Ovary (tissue), 9 donors: Measurements from ENCODE around the gene NOL9. TPM values are rescaled to one million over a fixed set of nuclear protein-coding genes. Genes with fewer than 3 reads are reported as not detected.
"Not testable (repeated sequence)": the region's sequence is repeated elsewhere in the genome, so short reads cannot be mapped to it uniquely, and the experiment has no call there.

Experiments
- DNase-seq, 5 donors: peaks; one replicate each; pipeline ENCODE4 v3.0.0-alpha.2; 2019 to 2020
- H3K27ac ChIP-seq, 2 donors: fragments of 200-600 bp; one replicate each; pipeline versions ENCODE4 v1.5.1 to v1.8.0; 2019 to 2022
- H3K27me3 ChIP-seq: fragments of 200-600 bp; one replicate; pipeline ENCODE4 v1.8.0; 2022
- H3K36me3 ChIP-seq: fragments of 200-600 bp; sonication (generic); one replicate; pipeline ENCODE4 v1.5.1; 2019
- H3K4me1 ChIP-seq: one replicate; pipeline ENCODE4 v1.8.1; 2013; ENCODE audit warnings: mild to moderate bottlenecking, moderate library complexity; ENCODE audit not compliant: insufficient read depth
- H3K4me3 ChIP-seq: fragments of 200-600 bp; sonication (generic); one replicate; pipeline ENCODE4 v1.5.1; 2017
- H3K9me3 ChIP-seq, 2 donors: fragments of 200-600 bp in 1 of 2; sonication (generic) in 1 of 2; one replicate each; pipeline versions ENCODE4 v1.5.1 to v1.8.1; 2013 to 2019; ENCODE audit warnings: mild to moderate bottlenecking in 1 of 2, moderate library complexity in 1 of 2
- CTCF ChIP-seq, 3 donors: fragments of 450-650 bp in 2 of 3; fragments of 200-600 bp in 1 of 3; IDR thresholded peaks; one replicate each; pipeline versions ENCODE4 v1.5.1 to v1.8.0; 2016 to 2022; ENCODE audit warnings: antibody characterized with exemption in 3 of 3, mild to moderate bottlenecking in 1 of 3
- EP300 ChIP-seq: sonication (generic); formaldehyde crosslinking; IDR thresholded peaks from one replicate; pipeline ENCODE4 v1.6.1; 2017; ENCODE audit warnings: antibody characterized with exemption
- POLR2A ChIP-seq: fragments of 450-650 bp; IDR thresholded peaks from one replicate; pipeline ENCODE4 v1.6.1; 2017; ENCODE audit warnings: antibody characterized with exemption, mild to moderate bottlenecking, moderate library complexity
- WGBS, 3 donors: extraction: QIAGEN DNeasy Blood & Tissue Kit in 1 of 3; methylation state at CpG; one replicate each; pipeline versions ENCODE4 v1.1.5 to v1.1.7; 2013 to 2017; 5-methylcytosine and 5-hydroxymethylcytosine counted together
- intact Hi-C, 4 donors: fragments of 100-400 bp; cut with DNase I; formaldehyde crosslinking; loops; one replicate each; pipeline versions ENCODE4 v1.11.0 to v1.15.1; 2022 to 2023
- polyA plus RNA-seq, 2 donors: library from polyadenylated mRNA; stranded (reverse); fragments of 200-250 nt in 1 of 2; fragments of 350-450 nt in 1 of 2; fragmentation: Illumina TruSeq in 1 of 2; extraction: RNeasy Lipid Tissue Mini Kit (QIAGEN cat#74804) in 1 of 2; gene quantifications; one replicate each; pipeline ENCODE4 v1.2.3, GENCODE V29; 2013 to 2014
- total RNA-seq, 7 donors: library from RNA; depleted of rRNA in 2 of 7; stranded (reverse); fragments of >200 nt in 2 of 7; fragmentation: NEBNext Ultra II Directional in 3 of 7; extraction: Animal tissue kit (Norgen Biotek cat#: 25700) in 3 of 7; gene quantifications; one replicate each; pipeline versions ENCODE4 v1.1.0 to v1.2.4, GENCODE V29; 2016 to 2023
- donor health status: DM: no; HTN: no; CAD: no; lungs with moderate emphysema.
- donor health status: DM: no; HTN: no; CAD: no.
- donor health status: Bipolar disorder and iron deficiency.
- donor health status: DM: yes; HTN: yes; CAD: no.
- donor health status: DM: no; HTN: no; CAD: no.
- donor health status: DM: yes; HTN: yes; CAD: no.

NOL9 gene
- total and polyA plus RNA-seq, 9 donors: 7.2 to 38.9 (median 25.8) TPM

GRCh38 chr1:6601923-6602668, 47.8 kb upstream of the NOL9 start:
- TF ChIP-seq POLR2A (no peak), EP300 (no peak), CTCF (IDR thresholded peaks at IDR 0.05) (no peak)
- WGBS, 3 donors: 0 to 1% (median 1%) methylated on average over 41 to 103 of the region's 103 CpGs
- no peaks in the 10 kb centered on the region for H3K9me3 ChIP-seq
- H3K27ac ChIP-seq: peak overlapping the region; percentile 67 to 99
- no peaks in the 10 kb centered on the region for H3K27me3 ChIP-seq
- H3K4me1 ChIP-seq: peaks cover 21% of the 10 kb centered on the region
- intact Hi-C loops: loop anchor here in 1 of 4 donors (2.0 kb wide), 1 partner anchor 21 kb away; no protein-coding TSS in a partner anchor
- peak overlapping the region; percentile 45 for H3K4me3 ChIP-seq
- peak; percentile 54 to 77 (median 71) for DNase-seq
- no peaks in the 10 kb centered on the region for H3K36me3 ChIP-seq

DNA sequence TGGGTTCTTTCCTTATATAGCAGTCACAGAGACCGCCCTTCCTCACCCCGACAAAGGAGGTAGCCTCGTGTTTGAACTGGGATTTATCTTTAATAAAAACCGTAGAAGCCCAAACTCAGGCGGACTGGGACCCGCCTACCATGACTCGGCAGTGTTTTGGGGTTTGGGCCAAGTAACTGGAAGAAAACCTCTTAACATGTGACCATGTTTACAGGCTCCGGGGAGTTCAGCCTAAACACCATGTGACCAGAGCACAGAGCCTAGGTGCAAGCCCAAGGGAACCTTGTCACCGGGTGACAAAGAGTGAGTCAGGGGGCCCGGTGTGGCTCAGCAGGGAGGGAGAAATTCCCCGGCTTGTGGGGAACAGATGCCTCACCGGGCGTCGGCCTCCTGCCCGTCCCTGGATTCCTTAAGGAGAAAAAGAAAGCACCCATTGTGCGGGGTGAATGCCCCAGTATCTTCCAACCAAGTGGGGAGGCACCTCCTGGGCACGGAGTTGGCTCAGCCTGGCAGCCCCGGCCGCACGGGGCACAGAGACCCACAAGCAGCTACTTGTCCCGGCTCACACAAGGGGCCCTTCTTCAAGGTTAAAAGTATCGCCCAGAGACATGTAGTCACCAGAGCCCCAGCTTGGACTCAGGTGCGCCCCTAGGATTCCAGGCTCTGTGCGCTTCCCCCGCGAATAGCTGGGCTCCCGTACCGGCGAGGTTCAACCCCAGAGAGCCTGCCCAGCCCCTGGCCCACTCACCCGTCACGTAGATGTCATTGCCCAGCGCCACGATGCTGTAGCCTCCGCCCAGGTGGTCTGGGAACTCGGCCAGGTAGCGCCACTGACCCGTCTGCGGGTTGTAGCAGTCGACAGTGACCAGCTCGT, 47.0 kb upstream of the NOL9 start:
- TF ChIP-seq CTCF (IDR thresholded peaks at IDR 0.05): no peak
- TF ChIP-seq POLR2A: peak; percentile 29
- no peak for TF ChIP-seq EP300
- intact Hi-C loops: loop anchor here in 1 of 4 donors (2.0 kb wide), 1 partner anchor 20 kb away; no protein-coding TSS in a partner anchor
- no peaks in the 10 kb centered on the region for H3K36me3 ChIP-seq
- H3K4me1 ChIP-seq: peaks cover 25% of the 10 kb centered on the region
- no peaks in the 10 kb centered on the region for H3K9me3 ChIP-seq
- H3K27me3 ChIP-seq: no peaks in the 10 kb centered on the region
- peak; percentile 77 to 88 (median 80) for DNase-seq
- 0% methylated on average over 36 to 40 of the region's 40 CpGs for WGBS, 3 donors
- peak overlapping the region; percentile 67 to 99 for H3K27ac ChIP-seq
- H3K4me3 ChIP-seq: peak overlapping the region; percentile 45

- peaks cover 25% of the 10 kb centered on the region for H3K4me1 ChIP-seq
- intact Hi-C loops: loop anchor here in 1 of 4 donors (2.0 kb wide), 1 partner anchor 20 kb away; no protein-coding TSS in a partner anchor
- no peak for TF ChIP-seq EP300
- TF ChIP-seq CTCF (IDR thresholded peaks at IDR 0.05): no peak
- TF ChIP-seq POLR2A: no peak
Observed at GRCh38 chr1:6600410-6601048, 46.2 kb upstream of the NOL9 start.

GRCh38 chr1:6599991-6600390, 45.7 kb upstream of the NOL9 start:
- not testable (repeated sequence) for H3K9me3 ChIP-seq, H3K27me3 ChIP-seq, H3K36me3 ChIP-seq, DNase-seq
- WGBS, 3 donors: 36 to 52% (median 50%) methylated on average over 8 of the region's 8 CpGs
- intact Hi-C loops: loop anchor here in 2 of 4 donors (2.0 to 5.0 kb wide), 2 partner anchors 19 to 32 kb away; no protein-coding TSS in a partner anchor
- Histone ChIP-seq H3K4me3 (peak overlapping the region; percentile 45), H3K27ac (peak overlapping the region in 1 of 2 donors; percentile 99), H3K4me1 (peaks cover 25% of the 10 kb centered on the region)

More at GRCh38 chr1:6600410-6601048, 46.2 kb upstream of the NOL9 start:
- Histone ChIP-seq H3K27me3 (no peaks in the 10 kb centered on the region), H3K27ac (peak overlapping the region; percentile 23 to 99), H3K36me3 (no peaks in the 10 kb centered on the region), H3K9me3 (no peaks in the 10 kb centered on the region), H3K4me3 (peak overlapping the region; percentile 45)
- DNase-seq: peak in 1 of 5 donors; percentile 10
- WGBS, 3 donors: 11 to 15% (median 13%) methylated on average over 9 to 10 of the region's 10 CpGs
